ENCODE data around the gene POLA1.

DNA sequence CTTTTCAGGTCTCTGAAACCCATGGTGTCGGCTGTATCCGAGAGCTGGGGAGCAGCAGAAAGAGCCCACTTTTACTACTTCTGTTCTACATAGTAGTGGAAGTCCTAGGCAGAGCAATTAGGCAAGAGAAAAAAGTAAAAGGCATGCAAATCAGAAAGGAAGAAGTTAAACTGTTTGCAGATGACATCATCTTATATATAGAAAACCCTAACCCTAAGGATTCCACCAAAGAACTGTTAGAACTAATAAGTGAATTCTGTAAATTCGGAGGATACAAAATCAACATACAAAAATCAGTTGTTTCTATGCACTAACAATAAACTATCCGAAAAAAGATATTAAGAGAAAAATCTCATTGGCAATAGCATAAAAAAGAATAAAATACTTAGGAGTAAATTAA lies 95.3 kb downstream of the POLA1 start:
- TF ChIP-seq EZH2 (IDR thresholded peaks at IDR 0.05; ENCODE audit: borderline replicate concordance, insufficient read depth, low read depth, low read length, poor library complexity, severe bottlenecking) = no peak
- TF ChIP-seq, protein P1, sequence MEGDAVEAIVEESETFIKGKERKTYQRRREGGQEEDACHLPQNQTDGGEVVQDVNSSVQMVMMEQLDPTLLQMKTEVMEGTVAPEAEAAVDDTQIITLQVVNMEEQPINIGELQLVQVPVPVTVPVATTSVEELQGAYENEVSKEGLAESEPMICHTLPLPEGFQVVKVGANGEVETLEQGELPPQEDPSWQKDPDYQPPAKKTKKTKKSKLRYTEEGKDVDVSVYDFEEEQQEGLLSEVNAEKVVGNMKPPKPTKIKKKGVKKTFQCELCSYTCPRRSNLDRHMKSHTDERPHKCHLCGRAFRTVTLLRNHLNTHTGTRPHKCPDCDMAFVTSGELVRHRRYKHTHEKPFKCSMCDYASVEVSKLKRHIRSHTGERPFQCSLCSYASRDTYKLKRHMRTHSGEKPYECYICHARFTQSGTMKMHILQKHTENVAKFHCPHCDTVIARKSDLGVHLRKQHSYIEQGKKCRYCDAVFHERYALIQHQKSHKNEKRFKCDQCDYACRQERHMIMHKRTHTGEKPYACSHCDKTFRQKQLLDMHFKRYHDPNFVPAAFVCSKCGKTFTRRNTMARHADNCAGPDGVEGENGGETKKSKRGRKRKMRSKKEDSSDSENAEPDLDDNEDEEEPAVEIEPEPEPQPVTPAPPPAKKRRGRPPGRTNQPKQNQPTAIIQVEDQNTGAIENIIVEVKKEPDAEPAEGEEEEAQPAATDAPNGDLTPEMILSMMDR (IDR thresholded peaks at IDR 0.05) = no peak

Data from B cell (primary cell).